Measurements from ENCODE around the gene DENND1A.

The DENND1A gene

GRCh38 chr9:123678878-123679329 is 251.0 kb downstream of the DENND1A start:
- no peak overlapping the region for H3K4me3 Mint-ChIP-seq
- H3K9me3 Mint-ChIP-seq = no peaks in the 10 kb centered on the region
- H3K27me3 Mint-ChIP-seq (ENCODE audit: low read depth) = peaks cover 2% of the 10 kb centered on the region
- no peak for DNase-seq (ENCODE audit: low spot score)
- peaks cover 5% of the 10 kb centered on the region for H3K4me1 Mint-ChIP-seq (ENCODE audit: low read depth)
- H3K36me3 Mint-ChIP-seq (ENCODE audit: low read depth) = no peaks in the 10 kb centered on the region
- H3K27ac Mint-ChIP-seq = no peak overlapping the region

GRCh38 chr9:123678038-123678877 is 251.7 kb downstream of the DENND1A start:
- Mint-ChIP-seq H3K9me3 (no peaks in the 10 kb centered on the region), H3K27ac (no peak overlapping the region), H3K36me3 (ENCODE audit: low read depth) (no peaks in the 10 kb centered on the region), H3K4me1 (ENCODE audit: low read depth) (peaks cover 5% of the 10 kb centered on the region), H3K27me3 (ENCODE audit: low read depth) (peaks cover 2% of the 10 kb centered on the region), H3K4me3 (no peak overlapping the region)
- no peak for DNase-seq (ENCODE audit: low spot score)

GRCh38 chr9:123676869-123677268 is 253.1 kb downstream of the DENND1A start:
- Mint-ChIP-seq H3K36me3 (ENCODE audit: low read depth) (no peaks in the 10 kb centered on the region), H3K27ac (no peak overlapping the region), H3K9me3 (no peaks in the 10 kb centered on the region), H3K4me1 (ENCODE audit: low read depth) (peaks cover 5% of the 10 kb centered on the region), H3K4me3 (no peak overlapping the region), H3K27me3 (ENCODE audit: low read depth) (peaks cover 2% of the 10 kb centered on the region)
- no peak for DNase-seq (ENCODE audit: low spot score)

GRCh38 chr9:123669346-123669745 is 260.6 kb downstream of the DENND1A start:
- H3K4me3 Mint-ChIP-seq = no peak overlapping the region
- peaks cover 2% of the 10 kb centered on the region for H3K27me3 Mint-ChIP-seq (ENCODE audit: low read depth)
- no peak for DNase-seq (ENCODE audit: low spot score)
- no peak overlapping the region for H3K27ac Mint-ChIP-seq
- peaks cover 14% of the 10 kb centered on the region for H3K9me3 Mint-ChIP-seq
- peaks cover 6% of the 10 kb centered on the region for H3K36me3 Mint-ChIP-seq (ENCODE audit: low read depth)
- H3K4me1 Mint-ChIP-seq (ENCODE audit: low read depth) = no peaks in the 10 kb centered on the region

- no peak overlapping the region for H3K27ac Mint-ChIP-seq
- no peak for DNase-seq (ENCODE audit: low spot score)
- H3K4me3 Mint-ChIP-seq = no peak overlapping the region
- no peaks in the 10 kb centered on the region for H3K27me3 Mint-ChIP-seq (ENCODE audit: low read depth)
- no peaks in the 10 kb centered on the region for H3K4me1 Mint-ChIP-seq (ENCODE audit: low read depth)
- H3K9me3 Mint-ChIP-seq = peaks cover 39% of the 10 kb centered on the region
- H3K36me3 Mint-ChIP-seq (ENCODE audit: low read depth) = peaks cover 11% of the 10 kb centered on the region
Measured at GRCh38 chr9:123663529-123663928, 266.4 kb downstream of the DENND1A start.

GRCh38 chr9:123662057-123662776 is 267.7 kb downstream of the DENND1A start:
- no peak for DNase-seq (ENCODE audit: low spot score)
- Mint-ChIP-seq H3K4me3 (no peak overlapping the region), H3K27ac (no peak overlapping the region), H3K9me3 (peaks cover 39% of the 10 kb centered on the region), H3K4me1 (ENCODE audit: low read depth) (no peaks in the 10 kb centered on the region), H3K27me3 (ENCODE audit: low read depth) (no peaks in the 10 kb centered on the region), H3K36me3 (ENCODE audit: low read depth) (peaks cover 11% of the 10 kb centered on the region)

- H3K36me3 Mint-ChIP-seq (ENCODE audit: low read depth) = peaks cover 11% of the 10 kb centered on the region
- no peak overlapping the region for H3K4me3 Mint-ChIP-seq
- H3K27me3 Mint-ChIP-seq (ENCODE audit: low read depth) = peaks cover 3% of the 10 kb centered on the region
- no peaks in the 10 kb centered on the region for H3K4me1 Mint-ChIP-seq (ENCODE audit: low read depth)
- H3K27ac Mint-ChIP-seq = no peak overlapping the region
- peaks cover 37% of the 10 kb centered on the region for H3K9me3 Mint-ChIP-seq
- no peak for DNase-seq (ENCODE audit: low spot score)
Measured at GRCh38 chr9:123660691-123661466, 269.0 kb downstream of the DENND1A start.

- Mint-ChIP-seq H3K36me3 (ENCODE audit: low read depth) (peaks cover 5% of the 10 kb centered on the region), H3K9me3 (peaks cover 26% of the 10 kb centered on the region), H3K27me3 (ENCODE audit: low read depth) (peaks cover 3% of the 10 kb centered on the region), H3K4me3 (no peak overlapping the region), H3K27ac (no peak overlapping the region), H3K4me1 (ENCODE audit: low read depth) (no peaks in the 10 kb centered on the region)
- DNase-seq (ENCODE audit: low spot score) = no peak
Measured at GRCh38 chr9:123659358-123659757, 270.6 kb downstream of the DENND1A start.

- no peak for DNase-seq (ENCODE audit: low spot score)
- H3K27ac Mint-ChIP-seq = no peak overlapping the region
- H3K27me3 Mint-ChIP-seq (ENCODE audit: low read depth) = peaks cover 3% of the 10 kb centered on the region
- peaks cover 22% of the 10 kb centered on the region for H3K9me3 Mint-ChIP-seq
- no peaks in the 10 kb centered on the region for H3K4me1 Mint-ChIP-seq (ENCODE audit: low read depth)
- no peak overlapping the region for H3K4me3 Mint-ChIP-seq
- peaks cover 5% of the 10 kb centered on the region for H3K36me3 Mint-ChIP-seq (ENCODE audit: low read depth)
Measured at GRCh38 chr9:123658792-123659191, 271.1 kb downstream of the DENND1A start.

GRCh38 chr9:123657941-123658340 is 272.0 kb downstream of the DENND1A start:
- Mint-ChIP-seq H3K4me3 (no peak overlapping the region), H3K4me1 (ENCODE audit: low read depth) (no peaks in the 10 kb centered on the region), H3K27ac (no peak overlapping the region), H3K36me3 (ENCODE audit: low read depth) (peaks cover 5% of the 10 kb centered on the region), H3K9me3 (peaks cover 21% of the 10 kb centered on the region), H3K27me3 (ENCODE audit: low read depth) (peaks cover 3% of the 10 kb centered on the region)
- DNase-seq (ENCODE audit: low spot score) = no peak

GRCh38 chr9:123657099-123657498 is 272.8 kb downstream of the DENND1A start:
- H3K4me1 Mint-ChIP-seq (ENCODE audit: low read depth) = no peaks in the 10 kb centered on the region
- no peak for DNase-seq (ENCODE audit: low spot score)
- H3K36me3 Mint-ChIP-seq (ENCODE audit: low read depth) = peaks cover 5% of the 10 kb centered on the region
- no peak overlapping the region for H3K27ac Mint-ChIP-seq
- H3K27me3 Mint-ChIP-seq (ENCODE audit: low read depth) = peaks cover 6% of the 10 kb centered on the region
- H3K4me3 Mint-ChIP-seq = no peak overlapping the region
- peaks cover 14% of the 10 kb centered on the region for H3K9me3 Mint-ChIP-seq

- no peak for DNase-seq (ENCODE audit: low spot score)
- H3K4me3 Mint-ChIP-seq = no peak overlapping the region
- peaks cover 9% of the 10 kb centered on the region for H3K9me3 Mint-ChIP-seq
- peaks cover 6% of the 10 kb centered on the region for H3K27me3 Mint-ChIP-seq (ENCODE audit: low read depth)
- H3K36me3 Mint-ChIP-seq (ENCODE audit: low read depth) = no peaks in the 10 kb centered on the region
- H3K27ac Mint-ChIP-seq = no peak overlapping the region
- H3K4me1 Mint-ChIP-seq (ENCODE audit: low read depth) = no peaks in the 10 kb centered on the region
Measured at GRCh38 chr9:123656565-123656964, 273.4 kb downstream of the DENND1A start.

- DNase-seq (ENCODE audit: low spot score) = no peak
- Mint-ChIP-seq H3K9me3 (peaks cover 1% of the 10 kb centered on the region), H3K27ac (no peak overlapping the region), H3K4me1 (ENCODE audit: low read depth) (no peaks in the 10 kb centered on the region), H3K36me3 (ENCODE audit: low read depth) (peaks cover 2% of the 10 kb centered on the region), H3K4me3 (no peak overlapping the region), H3K27me3 (ENCODE audit: low read depth) (peaks cover 9% of the 10 kb centered on the region)
Measured at GRCh38 chr9:123655681-123656423, 274.1 kb downstream of the DENND1A start.
